Measurements from ENCODE around the gene GRM4.

GRM4 gene

GRCh38 chr6:34142061-34142998 is 3.6 kb downstream of the GRM4 start:
- DNase-seq, result no peak

GRCh38 chr6:34140075-34140474 is 5.8 kb downstream of the GRM4 start:
- no peak for DNase-seq

- DNase-seq, result no peak
Observed at GRCh38 chr6:34138914-34139510, 6.9 kb downstream of the GRM4 start.

- no peak for DNase-seq
Observed at GRCh38 chr6:34138191-34138590, 7.7 kb downstream of the GRM4 start.

GRCh38 chr6:34135541-34135940 is 10.3 kb downstream of the GRM4 start:
- DNase-seq, result no peak

- no peak for DNase-seq
Observed at GRCh38 chr6:34132486-34133185, 13.3 kb downstream of the GRM4 start.

- DNase-seq, result no peak
Observed at GRCh38 chr6:34131326-34132290, 14.3 kb downstream of the GRM4 start.

GRCh38 chr6:34130862-34131261 is 15.0 kb downstream of the GRM4 start:
- DNase-seq, result no peak

- DNase-seq, result peak; percentile 56
Observed at GRCh38 chr6:34129753-34130152, 16.1 kb downstream of the GRM4 start.

GRCh38 chr6:34128045-34128444 is 17.8 kb downstream of the GRM4 start:
- no peak for DNase-seq

- DNase-seq, result no peak
Observed at GRCh38 chr6:34126419-34126818, 19.5 kb downstream of the GRM4 start.

GRCh38 chr6:34125939-34126338 is 19.9 kb downstream of the GRM4 start:
- DNase-seq, result no peak

- DNase-seq, result no peak
Observed at GRCh38 chr6:34120953-34121675, 24.8 kb downstream of the GRM4 start.

GRCh38 chr6:34115915-34116314 is 30.0 kb downstream of the GRM4 start:
- no peak for DNase-seq

- no peak for DNase-seq
Observed at GRCh38 chr6:34115403-34115795, 30.5 kb downstream of the GRM4 start.

- DNase-seq, result no peak
Observed at GRCh38 chr6:34114695-34115402, 31.0 kb downstream of the GRM4 start.

GRCh38 chr6:34113532-34113931 is 32.4 kb downstream of the GRM4 start:
- no peak for DNase-seq

GRCh38 chr6:34112126-34112525 is 33.8 kb downstream of the GRM4 start:
- no peak for DNase-seq

GRCh38 chr6:34110610-34111009 is 35.3 kb downstream of the GRM4 start:
- peak; percentile 46 for DNase-seq

GRCh38 chr6:34108176-34108575 is 37.7 kb downstream of the GRM4 start:
- no peak for DNase-seq

GRCh38 chr6:34106900-34107299 is 39.0 kb downstream of the GRM4 start:
- DNase-seq, result no peak

Data from COR-L47 (cell line).